NT2/D1 (cell line): ENCODE results near the gene ZNF320.

Source experiments
- SUZ12 ChIP-seq: IDR thresholded peaks from 2 replicates; pipeline ENCODE4 v1.6.1; 2011; ENCODE audit not compliant: insufficient read length, insufficient read depth; ENCODE audit errors: extremely low read depth
- YY1 ChIP-seq: IDR thresholded peaks from 2 replicates; pipeline ENCODE4 v1.6.1; 2011; ENCODE audit not compliant: insufficient read length, insufficient read depth

DNA sequence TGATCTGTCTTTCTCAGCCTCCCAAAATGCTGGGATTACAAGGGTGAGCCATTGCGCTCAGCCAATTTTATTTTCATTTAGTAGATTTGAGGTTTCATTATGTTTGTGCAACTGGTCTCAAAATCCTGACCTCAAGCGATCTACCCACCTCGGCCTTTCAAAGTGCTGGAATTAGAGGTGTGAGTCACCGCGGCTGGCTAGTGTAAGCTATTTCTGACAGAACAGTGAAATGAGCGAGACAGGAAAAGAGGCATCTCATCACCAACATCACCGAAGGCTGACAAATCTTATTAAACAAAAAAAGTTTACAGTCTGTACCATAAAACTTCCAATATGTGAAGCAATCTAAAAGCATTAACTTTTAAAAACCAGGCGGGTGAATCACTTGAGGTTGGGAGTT is 38.0 kb upstream of the ZNF320 start:
- TF ChIP-seq SUZ12, result no peak
- no peak for TF ChIP-seq YY1
